Limb (tissue), 2 donors: Measurements from ENCODE around the gene BCL2.
"Not testable (repeated sequence)": the region's sequence is repeated elsewhere in the genome, so short reads cannot be mapped to it uniquely, and the experiment has no call there.

Experiments used
- DNase-seq, 2 donors: peaks; one replicate each; pipeline ENCODE4 v3.0.0-alpha.2; 2016; ENCODE audit errors: extremely low spot score in 2 of 2

The BCL2 gene

DNA sequence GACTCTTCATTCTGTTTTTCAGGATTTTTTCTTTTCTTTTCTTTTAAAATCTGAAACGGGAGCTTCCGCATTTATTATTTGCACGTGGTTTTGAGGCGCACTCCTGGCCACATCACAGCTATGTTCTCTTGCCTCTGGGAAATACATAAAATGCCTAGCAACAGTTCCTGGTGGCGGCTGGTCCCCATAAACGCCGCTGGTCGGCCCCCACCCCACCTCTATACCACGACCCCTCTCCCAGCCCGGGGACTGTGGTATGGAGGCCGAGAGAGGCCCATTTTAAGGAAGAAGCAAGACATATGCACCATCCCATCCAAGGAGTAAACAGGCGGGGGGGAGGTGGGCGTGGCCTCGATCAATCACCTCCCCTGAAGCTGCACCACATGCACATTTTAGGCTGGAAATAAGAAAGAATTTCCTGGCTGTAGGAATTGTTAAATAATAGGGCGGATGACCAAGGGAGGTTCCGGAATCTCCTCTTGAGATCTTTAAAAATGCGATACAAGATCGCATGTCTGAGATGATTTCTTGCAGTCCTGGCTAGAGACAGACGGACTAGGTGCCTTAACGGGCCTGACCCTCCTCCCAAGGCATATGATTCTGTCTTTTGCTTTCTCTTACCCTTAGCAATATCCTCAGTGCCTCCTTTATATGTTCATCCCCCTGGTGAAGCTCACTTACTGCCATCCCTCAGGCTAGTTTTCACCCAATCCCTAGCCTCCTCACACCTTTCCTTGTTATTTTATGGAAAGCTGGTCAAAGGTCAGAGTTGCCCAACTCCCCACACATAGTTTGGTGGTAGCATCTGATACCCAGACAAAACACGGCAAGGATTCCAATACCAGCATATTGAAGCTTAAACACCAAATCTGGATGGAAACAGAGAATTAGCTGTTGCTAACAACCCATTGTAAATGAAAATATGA, 82.4 kb downstream of the BCL2 start:
- DNase-seq = peak; percentile 20 to 51

DNA sequence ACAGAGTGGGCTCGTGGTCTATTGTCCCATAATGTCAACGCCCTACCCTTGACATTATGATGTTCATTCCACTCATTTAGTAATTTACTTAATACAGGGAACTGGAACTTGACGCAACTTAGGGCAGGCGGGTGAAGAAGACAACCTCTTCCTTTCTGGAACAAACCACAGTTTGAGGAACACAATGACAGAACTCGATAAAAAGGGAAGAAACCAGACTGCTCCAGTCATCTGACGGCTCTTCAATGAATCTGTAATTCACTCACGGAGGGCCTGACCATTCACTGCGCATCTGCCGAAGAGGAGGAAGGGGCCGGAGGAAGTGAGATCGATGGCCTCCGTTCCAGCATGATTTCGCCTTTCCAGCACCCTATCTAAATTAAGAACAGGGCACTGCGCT, 83.2 kb downstream of the BCL2 start:
- no peak for DNase-seq

DNA sequence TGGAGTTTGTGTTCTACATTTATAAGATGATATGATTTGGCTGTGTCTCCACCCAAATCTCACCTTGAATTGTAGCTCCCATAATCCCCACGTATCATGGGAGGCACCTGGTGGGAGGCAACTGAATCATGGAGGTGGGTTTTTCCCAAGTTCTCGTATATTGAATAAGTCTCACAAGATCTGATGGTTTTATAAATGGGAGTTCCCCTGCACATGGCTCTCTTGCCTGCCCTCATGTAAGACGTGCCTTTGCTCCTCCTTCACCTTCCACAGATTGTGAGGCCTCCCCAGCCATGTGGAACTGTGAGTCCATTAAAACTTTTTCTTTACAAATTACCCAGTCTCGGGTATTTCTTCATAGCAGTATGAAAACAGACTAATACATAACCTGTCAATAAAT, 83.6 kb downstream of the BCL2 start:
- DNase-seq = not testable (repeated sequence)

DNA sequence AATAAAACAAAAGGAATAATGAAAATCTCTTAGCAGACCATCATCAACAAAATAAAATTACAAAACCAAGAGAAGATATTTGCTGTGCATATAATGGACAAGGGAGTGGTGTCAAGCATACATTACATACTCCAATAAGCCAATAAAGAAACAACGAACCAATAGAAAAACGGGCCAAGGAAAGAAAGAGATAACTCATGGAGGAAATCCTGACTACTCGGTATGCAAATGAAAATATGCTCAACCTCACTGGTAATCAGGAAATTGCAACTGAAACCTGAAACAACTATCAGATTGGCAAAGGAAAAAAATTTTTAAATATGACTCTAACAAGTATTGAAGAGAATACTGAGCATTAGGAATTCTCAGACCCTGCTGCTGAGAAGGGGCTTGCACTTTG, 84.7 kb downstream of the BCL2 start:
- no peak for DNase-seq

DNA sequence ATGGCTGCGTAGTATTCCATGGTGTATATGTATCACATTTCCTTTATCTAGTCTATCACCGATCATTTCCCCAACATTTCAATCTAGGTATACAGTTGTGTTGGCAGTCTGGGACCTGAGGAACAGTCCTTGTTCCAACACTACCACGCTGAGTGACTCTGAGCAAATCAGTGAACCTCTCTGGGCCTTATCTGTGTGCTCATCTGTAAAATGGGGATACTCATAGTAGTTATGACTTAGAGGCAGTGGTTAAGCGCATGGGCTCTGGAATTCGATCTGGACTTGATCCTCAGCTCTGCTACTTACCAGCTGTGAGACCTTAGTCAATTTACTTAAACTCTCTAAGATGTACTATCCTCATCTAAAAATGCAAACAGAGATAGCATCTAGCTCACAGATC, 85.1 kb downstream of the BCL2 start:
- no peak for DNase-seq

DNA sequence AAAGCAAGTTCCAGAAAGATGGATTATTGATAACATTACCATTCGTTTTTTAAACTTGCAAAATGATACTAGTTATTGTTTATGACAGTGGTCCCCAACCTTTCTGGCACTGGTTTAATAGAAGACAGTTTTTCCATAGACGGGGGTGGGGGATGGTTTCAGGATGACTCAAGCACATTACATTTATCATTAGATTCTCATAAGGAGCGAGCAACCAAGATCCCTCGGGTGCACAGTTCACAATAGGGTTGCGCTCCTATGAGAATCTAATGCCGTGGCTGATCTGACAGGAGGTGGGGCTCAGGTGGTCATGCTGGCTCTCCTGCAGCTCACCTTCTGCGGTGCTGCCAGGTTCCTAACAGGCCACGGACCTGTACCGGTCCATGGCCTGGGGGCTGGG, 86.2 kb downstream of the BCL2 start:
- DNase-seq = no peak

DNA sequence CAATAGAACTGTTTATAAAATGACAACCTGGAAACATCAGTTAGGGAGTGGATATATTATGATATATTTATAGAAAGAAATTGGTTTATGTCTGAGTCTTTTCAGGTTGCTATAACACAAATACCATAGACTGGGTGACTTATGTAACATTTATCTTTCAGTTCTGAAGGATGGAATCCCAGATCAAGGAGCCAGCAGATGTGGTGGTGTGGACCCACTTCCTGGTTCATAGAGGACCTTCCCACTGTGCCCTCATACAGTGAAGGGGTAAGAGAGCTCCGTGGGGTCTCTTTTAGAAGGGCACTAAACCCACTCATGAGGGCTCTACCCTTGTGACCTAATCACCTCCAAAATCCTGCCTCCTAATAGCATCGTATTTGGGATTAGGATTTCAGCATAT, 86.7 kb downstream of the BCL2 start:
- DNase-seq = no peak

DNA sequence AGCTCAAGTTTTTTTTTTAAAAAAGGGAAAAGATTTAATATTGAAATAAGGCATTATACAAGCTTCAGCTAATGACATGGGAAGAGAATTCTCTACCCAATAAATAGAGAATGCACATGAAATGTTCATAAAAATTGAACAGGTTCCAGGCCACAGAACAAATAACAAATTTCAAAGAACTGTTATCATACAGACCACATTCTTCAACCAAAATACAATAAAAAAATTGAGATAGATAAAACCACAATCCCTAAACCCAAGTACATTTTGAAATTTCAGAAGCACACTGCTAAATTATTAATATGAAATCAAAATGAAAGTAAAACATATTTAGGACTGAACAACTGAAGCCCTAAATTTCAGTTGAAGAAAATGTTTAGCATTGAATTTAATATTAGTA, 89.6 kb downstream of the BCL2 start:
- DNase-seq = no peak

DNA sequence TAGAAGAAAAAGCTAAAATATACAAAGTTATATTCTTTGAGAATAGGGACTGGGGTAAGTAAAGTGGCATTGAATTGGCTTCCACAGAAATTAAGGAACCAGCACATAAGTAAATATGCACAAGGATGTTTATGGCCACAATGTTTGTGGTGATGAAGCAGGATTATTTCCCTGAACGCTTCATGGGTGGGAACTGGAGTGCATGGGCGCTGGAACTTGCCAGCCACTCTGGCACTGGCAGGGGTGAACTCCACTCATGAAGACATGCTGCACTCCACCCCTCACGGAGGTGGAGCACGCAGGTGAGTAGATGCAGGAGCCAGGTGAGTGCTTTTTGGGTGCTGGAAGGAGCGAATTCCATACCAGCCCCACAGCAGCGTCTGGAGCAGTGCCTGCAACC, 94.1 kb downstream of the BCL2 start:
- DNase-seq = no peak

DNA sequence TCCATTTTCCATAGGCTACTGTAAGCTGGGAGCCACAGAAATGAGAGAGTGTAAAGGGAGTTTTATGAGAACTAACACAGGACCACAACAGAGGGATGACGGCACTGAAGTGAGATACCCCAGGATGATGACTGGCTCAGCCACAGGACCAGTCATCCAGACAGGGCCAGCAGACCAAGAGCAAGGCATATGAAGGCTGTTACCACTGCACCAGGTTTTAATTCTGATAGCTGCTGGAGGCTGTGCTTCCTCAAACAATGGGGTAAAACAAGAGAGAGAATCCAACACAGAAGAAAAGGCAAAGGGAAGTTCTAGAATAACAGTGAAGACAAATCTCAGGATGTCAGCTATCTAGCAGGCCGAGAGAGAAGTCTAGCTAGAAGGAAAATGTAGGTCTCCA, 94.9 kb downstream of the BCL2 start:
- no peak for DNase-seq

DNA sequence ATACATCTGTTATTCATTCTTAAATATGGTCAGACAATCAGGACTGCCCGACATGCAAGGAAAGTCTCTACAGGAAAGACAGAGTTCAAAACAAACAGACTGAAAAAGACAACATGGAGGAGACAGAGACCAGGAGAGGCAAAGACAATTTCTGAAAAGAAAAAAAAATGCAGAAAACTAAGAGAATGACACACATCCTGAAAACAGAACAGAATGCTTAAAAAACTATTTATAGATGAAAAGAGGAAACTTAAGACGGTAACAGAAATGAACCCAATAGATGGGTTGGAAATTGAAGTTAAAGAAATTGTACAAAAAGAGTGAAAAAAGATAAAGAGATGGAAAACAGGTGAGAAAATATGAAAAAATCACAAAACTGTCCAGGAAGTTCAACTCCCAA, 95.7 kb downstream of the BCL2 start:
- DNase-seq = no peak

DNA sequence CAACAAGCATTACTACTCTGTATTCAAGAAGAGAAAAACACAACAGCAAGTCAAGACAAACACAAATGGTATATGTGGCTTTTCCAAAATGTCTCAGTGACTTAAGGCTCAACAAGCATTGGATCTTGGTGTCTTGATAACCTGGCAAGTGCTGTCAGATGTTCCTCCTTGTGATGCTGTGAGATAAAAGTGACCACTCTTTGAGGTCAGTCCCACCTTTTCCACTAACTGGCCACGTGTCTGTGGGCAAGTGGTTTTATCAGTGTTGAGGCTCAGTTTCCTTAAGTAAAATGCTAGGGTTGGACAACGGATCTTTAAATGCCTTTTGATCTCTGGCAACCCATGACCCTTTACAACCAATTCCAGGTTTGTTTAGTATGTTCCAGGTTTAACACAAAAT, 98.7 kb downstream of the BCL2 start:
- no peak for DNase-seq

DNA sequence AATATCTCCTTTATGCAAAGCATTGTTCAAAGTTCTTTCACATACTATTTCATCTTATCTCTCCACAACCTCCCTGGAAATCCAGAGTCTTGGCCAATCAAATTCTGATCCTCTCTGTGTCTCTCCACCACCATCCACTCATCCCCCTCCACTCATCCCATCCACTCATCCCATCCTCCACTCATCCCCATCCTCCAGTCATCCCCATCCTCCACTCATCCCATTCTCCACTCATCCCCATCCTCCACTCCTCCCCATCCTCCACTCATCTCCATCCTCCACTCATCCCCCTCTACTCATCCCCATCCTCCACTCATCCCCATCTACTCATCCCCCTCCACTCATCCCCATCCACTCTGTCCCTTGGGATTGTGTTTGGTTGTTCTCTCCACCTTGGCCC, 101.1 kb downstream of the BCL2 start:
- DNase-seq = no peak

DNA sequence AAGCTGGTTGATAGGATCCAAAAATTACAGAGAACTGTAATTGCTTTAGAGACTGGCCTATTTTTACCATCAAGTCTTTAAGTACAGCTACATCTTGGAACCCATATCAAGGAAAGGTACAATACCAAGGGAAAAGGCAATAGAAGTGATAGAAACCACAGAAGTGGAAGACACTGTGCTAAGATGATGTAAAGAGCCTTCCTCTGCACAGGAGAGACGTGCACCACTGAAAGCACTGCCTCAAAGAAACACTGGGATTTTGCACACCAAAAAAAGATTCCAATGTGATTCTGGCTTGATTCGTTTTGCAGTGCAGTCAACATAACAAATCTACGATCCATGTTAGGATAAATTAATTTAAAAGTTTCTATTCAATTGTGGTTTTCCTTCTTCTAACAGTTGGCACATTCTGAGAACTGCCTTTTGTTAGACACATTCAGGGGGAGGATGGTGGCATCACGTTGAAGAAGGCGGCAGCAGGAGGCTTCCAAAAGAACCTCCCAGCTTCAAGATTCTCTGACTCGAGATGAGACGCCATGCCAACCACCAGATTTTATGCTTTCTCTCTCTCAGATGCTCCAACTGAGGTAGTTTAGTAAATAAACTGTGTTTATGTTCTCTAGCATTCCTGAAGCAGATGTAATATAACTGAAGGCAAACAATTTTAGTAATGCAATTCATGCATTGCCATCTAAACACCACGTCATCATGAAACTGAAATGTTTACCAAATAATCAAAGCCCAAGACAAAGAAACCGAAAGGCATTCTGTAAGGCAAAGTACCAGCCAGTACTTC, 102.9 kb downstream of the BCL2 start:
- DNase-seq = no peak

DNA sequence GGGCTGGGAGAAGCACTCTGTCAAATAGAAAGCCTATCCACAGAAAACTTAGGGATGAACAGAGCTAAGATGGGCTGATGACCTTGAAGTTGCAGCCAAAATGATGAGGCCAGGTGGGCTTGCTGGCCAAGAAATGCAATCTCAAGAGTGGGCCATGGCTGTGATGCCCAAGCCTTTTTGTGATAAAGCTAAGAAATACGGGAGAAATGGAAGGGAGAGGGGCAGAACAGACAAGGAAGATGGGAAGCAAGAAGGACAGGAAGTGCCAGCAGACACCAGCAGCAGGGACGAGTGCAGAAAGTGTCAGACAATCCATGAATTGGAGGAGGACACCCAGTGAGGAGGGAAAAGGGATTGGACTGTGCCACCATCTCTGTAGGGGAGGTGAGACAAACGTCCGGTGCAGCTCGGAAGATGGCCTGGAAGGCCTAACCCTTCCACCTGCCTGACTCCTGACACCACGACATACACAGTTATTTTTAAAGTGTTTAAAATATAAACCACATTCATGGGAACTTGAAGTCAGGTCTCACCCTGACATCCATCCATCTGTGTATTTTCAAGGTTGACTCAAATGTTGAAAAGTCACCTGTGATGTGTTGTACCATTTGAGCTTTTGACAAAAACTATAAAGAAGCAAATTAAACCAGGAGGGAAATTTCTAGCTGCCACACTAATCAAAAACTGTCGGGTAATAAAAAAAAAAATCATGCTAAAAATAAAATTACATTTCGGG, 105.5 kb downstream of the BCL2 start:
- DNase-seq = no peak

DNA sequence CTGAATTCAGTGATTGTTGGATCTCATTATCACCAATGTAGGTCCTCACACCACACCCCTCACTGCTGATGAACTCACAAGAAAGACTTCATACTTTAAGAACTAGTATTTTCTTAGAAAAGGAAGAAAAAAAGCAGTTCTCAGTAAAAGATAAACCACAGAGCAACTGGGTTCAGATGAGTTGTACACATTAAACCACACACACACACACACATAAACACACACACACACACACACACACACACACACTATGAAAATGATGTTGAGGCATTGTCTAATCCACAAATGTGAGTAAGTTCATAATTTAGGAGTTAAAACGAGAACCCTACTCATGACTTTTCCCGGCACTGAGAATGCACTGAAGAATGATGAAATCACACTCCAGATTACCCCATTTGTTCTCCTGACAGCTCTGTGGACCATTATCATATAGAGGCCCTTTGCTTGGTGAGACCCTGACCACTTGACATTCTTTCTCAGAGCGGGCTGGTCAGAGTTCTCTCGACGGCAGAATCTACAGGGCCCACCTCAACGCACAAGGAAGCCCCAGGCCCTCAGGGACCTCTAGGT, 106.2 kb downstream of the BCL2 start:
- DNase-seq = no peak

DNA sequence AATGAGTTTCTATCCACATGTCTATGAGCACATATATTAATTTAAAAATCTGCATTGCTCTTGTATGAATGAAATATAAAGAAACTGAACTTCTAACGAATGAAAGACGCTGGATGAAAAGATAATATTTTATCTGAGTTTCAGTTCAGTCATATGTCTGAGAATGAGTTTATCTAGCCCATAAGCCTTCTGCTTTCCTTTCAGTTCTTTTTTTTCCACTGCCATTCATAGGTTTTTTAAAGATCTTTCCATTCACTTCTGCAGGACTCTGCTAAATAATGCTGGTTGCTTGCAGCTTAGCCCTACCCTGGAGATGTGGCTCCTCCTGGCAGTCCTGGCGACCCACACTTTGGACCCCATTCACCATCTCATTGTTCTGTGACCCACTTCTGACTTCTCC, 109.0 kb downstream of the BCL2 start:
- no peak for DNase-seq

DNA sequence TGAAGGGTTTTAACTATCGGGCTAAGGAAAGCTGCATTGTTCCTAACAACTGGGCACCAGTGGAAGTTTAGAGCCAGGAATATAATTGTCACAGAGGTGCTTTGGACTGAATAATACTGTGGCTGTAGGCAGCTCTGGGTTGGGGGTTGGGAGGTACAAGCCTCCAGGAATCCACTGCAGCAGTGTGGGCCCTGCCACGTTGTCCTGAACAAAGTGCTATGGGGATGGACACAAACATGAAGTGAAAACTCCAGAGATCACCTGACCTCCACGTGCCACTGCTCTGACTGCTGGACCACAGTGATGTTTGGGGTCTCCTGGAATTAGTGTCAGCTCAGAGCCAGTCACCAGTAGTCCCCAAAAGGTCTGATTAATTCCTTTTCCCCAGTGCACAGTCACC, 110.9 kb downstream of the BCL2 start:
- no peak for DNase-seq

DNA sequence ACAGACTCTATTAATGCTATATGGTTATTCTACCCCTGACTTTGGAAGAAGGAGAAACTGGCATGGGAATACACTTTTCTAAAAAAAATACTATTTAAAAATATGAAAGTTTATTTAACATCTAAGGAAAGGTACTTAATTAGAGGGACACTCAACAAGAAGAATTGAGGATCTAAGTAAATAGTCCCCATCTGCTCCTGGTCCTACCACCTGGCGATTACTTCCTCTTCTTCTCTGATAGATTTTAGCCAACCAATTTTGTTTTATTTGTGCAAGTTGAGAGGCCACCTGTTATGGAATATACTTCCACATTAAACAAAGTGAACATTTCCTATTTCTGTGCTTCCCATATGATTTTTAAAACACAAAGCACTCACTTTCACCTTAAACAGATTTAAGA, 111.7 kb downstream of the BCL2 start:
- no peak for DNase-seq

DNA sequence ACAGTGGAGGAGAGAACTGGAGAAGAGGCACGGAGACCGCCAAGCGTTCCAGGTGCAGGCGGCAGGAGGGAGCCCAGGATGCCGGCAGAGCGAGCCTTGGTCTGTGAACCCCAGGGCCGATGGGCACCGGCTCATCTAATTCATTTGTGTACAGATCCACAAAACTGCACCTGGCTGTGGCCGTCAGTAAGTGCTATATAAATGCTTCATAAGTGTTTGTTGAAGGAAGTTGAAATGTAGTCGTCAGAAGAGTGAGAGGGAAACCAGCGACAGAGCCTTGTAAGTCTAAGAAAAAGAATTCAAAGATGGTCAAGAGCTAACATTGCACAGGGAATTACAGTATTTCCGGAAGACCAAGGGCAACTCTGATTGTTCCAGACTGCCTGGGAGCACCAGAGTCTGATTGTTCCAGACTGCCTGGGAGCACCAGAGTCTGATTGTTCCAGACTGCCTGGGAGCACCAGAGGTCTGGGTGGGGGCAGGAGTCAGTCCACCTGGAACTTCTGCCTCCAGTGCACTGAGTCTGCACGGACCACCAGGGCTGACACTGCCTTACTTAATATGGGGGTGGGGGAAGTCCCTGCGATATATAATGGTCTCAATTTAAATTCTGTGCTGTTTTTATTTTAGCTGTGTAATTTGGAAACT, 112.3 kb downstream of the BCL2 start:
- DNase-seq = no peak

DNA sequence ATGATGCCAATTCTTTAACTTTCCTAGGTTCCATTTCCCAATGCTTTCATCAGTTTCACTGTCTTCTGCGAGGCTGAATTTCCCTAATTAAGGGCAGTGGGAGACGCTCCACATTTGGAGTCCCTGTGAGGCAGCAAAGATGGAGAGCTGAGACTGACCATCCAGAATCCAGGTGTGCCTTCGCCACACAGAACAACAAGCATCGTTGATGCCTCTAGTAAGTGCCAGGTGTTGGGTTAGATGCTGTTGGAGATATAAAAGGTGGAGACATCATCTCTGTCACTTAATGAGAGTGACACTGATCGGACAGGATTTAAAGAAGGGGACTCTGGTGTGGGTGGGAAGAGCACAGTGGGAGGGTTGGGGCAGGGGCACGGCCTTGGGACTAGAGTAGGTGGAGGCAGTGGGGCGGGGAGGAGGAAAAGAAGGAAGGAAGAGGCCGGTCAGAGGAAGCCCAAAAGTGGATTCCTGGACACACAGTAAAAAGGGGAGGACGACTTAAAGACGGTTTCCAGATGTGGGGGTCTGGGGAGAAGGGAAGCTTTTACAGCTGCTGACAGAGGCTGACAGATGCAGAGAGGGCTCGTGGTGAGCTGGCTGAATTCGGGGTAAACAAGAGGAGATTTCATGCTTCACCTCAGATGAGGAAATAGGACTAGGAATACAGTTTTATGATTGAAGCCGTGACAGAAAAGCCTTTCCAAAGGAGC, 113.0 kb downstream of the BCL2 start:
- DNase-seq = no peak
